HCT116 (cell line): ENCODE results near the gene ZNF660.
"Not testable (repeated sequence)": the region's sequence is repeated elsewhere in the genome, so short reads cannot be mapped to it uniquely, and the experiment has no call there.

Experiments
- CEBPB ChIP-seq: IDR thresholded peaks from 2 replicates; pipeline ENCODE4 v1.6.1; 2012; ENCODE audit warnings: low read depth
- EGR1 ChIP-seq: IDR thresholded peaks from 2 replicates; pipeline ENCODE4 v1.6.1; 2012; ENCODE audit warnings: low read depth
- EZH2 ChIP-seq: fragments of 200-600 bp; sonication (generic); IDR thresholded peaks from 2 replicates; pipeline ENCODE4 v1.6.1; 2017; ENCODE audit warnings: antibody characterized with exemption, mixed run types
- FOSL1 ChIP-seq: IDR thresholded peaks from 2 replicates; pipeline ENCODE4 v1.6.1; 2012; ENCODE audit warnings: low read depth
- JUND ChIP-seq: IDR thresholded peaks from 2 replicates; pipeline ENCODE4 v1.6.1; 2012
- POLR2A ChIP-seq: IDR thresholded peaks from 2 replicates; pipeline ENCODE4 v1.7.0; 2011; ENCODE audit warnings: borderline replicate concordance; ENCODE audit not compliant: insufficient read depth, insufficient read length; ENCODE audit errors: extremely low read depth
- POLR2AphosphoS5 ChIP-seq: IDR thresholded peaks from 2 replicates; pipeline ENCODE4 v1.6.1; 2011; ENCODE audit warnings: mild to moderate bottlenecking, low read depth, low read length, moderate library complexity
- ZNF274 ChIP-seq: fragments of 200-500 bp; sonication (Bioruptor generic); IDR thresholded peaks from 2 replicates; pipeline ENCODE4 v1.6.1; 2014; ENCODE audit warnings: mild to moderate bottlenecking, low read depth, low read length, inconsistent platforms
- TF ChIP-seq, protein P1 (sequence below), 3 experiments: fragments of 200-600 bp in 1 of 3; sonication (generic) in 1 of 3; IDR thresholded peaks in 2 of 3; conservative IDR thresholded peaks in 1 of 3; 2 replicates each; pipeline ENCODE4 v1.5.1; 2012 to 2017; ENCODE audit warnings: low read depth in 2 of 3, low read length in 2 of 3, antibody characterized with exemption in 1 of 3, borderline replicate concordance in 1 of 3, control low read depth in 1 of 3, mild to moderate bottlenecking in 1 of 3, mixed read lengths in 1 of 3, mixed run types in 1 of 3, moderate library complexity in 1 of 3; ENCODE audit not compliant: insufficient read depth in 1 of 3
- TF ChIP-seq, protein P2 (sequence below): IDR thresholded peaks from 2 replicates; pipeline ENCODE4 v1.6.1; 2012; ENCODE audit warnings: low read depth
- TF ChIP-seq, protein P3 (sequence below): IDR thresholded peaks from 2 replicates; pipeline ENCODE4 v1.6.1; 2012

DNA sequence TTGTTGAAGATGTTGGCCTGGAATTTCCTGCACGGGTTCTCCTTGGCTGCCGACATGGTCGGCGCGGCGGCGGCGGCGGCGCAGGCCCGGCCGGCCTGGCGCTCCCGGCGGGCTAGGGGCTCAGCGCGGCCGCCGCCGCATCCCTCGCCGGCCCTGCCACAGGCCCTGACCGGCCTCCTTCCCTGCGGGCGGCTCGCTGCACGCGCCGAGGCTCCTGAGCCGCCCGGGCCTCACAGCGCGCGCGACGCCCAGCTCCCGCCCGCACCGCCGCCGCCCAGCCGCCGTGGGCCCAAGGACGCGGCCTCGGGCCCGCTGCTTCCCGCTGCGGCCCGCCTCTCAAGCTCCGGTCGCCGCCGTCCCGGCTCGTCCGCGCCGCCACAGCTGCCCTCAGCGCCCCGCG is 3.8 kb upstream of the ZNF660 start:
- TF ChIP-seq, protein P1, sequence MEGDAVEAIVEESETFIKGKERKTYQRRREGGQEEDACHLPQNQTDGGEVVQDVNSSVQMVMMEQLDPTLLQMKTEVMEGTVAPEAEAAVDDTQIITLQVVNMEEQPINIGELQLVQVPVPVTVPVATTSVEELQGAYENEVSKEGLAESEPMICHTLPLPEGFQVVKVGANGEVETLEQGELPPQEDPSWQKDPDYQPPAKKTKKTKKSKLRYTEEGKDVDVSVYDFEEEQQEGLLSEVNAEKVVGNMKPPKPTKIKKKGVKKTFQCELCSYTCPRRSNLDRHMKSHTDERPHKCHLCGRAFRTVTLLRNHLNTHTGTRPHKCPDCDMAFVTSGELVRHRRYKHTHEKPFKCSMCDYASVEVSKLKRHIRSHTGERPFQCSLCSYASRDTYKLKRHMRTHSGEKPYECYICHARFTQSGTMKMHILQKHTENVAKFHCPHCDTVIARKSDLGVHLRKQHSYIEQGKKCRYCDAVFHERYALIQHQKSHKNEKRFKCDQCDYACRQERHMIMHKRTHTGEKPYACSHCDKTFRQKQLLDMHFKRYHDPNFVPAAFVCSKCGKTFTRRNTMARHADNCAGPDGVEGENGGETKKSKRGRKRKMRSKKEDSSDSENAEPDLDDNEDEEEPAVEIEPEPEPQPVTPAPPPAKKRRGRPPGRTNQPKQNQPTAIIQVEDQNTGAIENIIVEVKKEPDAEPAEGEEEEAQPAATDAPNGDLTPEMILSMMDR (IDR thresholded peaks at IDR 0.05 in 2 of 3, conservative IDR thresholded peaks at IDR 0.05 in 1 of 3; ENCODE audit: borderline replicate concordance in 1 of 3, insufficient read depth in 1 of 3, low read depth in 2 of 3, low read length in 2 of 3): not testable (repeated sequence)
- not testable (repeated sequence) for TF ChIP-seq FOSL1, EGR1, POLR2A, POLR2AphosphoS5, JUND, ZNF274, CEBPB, EZH2
- TF ChIP-seq, protein P2, sequence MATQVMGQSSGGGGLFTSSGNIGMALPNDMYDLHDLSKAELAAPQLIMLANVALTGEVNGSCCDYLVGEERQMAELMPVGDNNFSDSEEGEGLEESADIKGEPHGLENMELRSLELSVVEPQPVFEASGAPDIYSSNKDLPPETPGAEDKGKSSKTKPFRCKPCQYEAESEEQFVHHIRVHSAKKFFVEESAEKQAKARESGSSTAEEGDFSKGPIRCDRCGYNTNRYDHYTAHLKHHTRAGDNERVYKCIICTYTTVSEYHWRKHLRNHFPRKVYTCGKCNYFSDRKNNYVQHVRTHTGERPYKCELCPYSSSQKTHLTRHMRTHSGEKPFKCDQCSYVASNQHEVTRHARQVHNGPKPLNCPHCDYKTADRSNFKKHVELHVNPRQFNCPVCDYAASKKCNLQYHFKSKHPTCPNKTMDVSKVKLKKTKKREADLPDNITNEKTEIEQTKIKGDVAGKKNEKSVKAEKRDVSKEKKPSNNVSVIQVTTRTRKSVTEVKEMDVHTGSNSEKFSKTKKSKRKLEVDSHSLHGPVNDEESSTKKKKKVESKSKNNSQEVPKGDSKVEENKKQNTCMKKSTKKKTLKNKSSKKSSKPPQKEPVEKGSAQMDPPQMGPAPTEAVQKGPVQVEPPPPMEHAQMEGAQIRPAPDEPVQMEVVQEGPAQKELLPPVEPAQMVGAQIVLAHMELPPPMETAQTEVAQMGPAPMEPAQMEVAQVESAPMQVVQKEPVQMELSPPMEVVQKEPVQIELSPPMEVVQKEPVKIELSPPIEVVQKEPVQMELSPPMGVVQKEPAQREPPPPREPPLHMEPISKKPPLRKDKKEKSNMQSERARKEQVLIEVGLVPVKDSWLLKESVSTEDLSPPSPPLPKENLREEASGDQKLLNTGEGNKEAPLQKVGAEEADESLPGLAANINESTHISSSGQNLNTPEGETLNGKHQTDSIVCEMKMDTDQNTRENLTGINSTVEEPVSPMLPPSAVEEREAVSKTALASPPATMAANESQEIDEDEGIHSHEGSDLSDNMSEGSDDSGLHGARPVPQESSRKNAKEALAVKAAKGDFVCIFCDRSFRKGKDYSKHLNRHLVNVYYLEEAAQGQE: not testable (repeated sequence)
- TF ChIP-seq, protein P3, sequence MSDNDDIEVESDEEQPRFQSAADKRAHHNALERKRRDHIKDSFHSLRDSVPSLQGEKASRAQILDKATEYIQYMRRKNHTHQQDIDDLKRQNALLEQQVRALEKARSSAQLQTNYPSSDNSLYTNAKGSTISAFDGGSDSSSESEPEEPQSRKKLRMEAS: not testable (repeated sequence)
